GM12878 (cell line): Measurements from ENCODE around the gene USP47. TPM values are rescaled to one million over a fixed set of nuclear protein-coding genes. Genes with fewer than 3 reads are reported as not detected.

Source experiments
- ATAC-seq: fragments of 200-7000 bp; cut with Tn5 transposase; 3 replicates; pipeline ENCODE4 v1.9.1; 2020; ENCODE audit warnings: mild to moderate bottlenecking, moderate library complexity
- BruUV-seq: library from RNA; stranded (reverse); fragments of 400-500 nt; replicated peaks from 2 replicates; lab custom pipeline; 2021; lab: Mats Ljungman, UMichigan
- CTCF ChIA-PET: fragments of 300-600 bp; sonication (Branson Sonifier 250); formaldehyde crosslinking; extraction: SDS; loops from one replicate; lab custom pipeline; 2021; ENCODE audit warnings: inconsistent platforms; lab: Yijun Ruan, JAX
- POLR2A ChIA-PET: fragments of 350-600 bp; formaldehyde crosslinking; extraction: SDS; loops from one replicate; lab custom pipeline; 2021; ENCODE audit warnings: inconsistent platforms; lab: Charles Lee
- RAD21 ChIA-PET: fragments of 300-600 bp; sonication (Branson Sonifier 250); formaldehyde crosslinking; loops from one replicate; lab custom pipeline; 2023; ENCODE audit warnings: antibody characterized with exemption; ENCODE audit not compliant: unreplicated experiment; lab: Charles Lee
- SMC1A ChIA-PET: fragments of 300-600 bp; sonication (Branson Sonifier 250); formaldehyde crosslinking; loops from one replicate; lab custom pipeline; 2023; ENCODE audit not compliant: unreplicated experiment, uncharacterized antibody; lab: Charles Lee
- DNase-seq: peaks from one replicate; pipeline ENCODE4 v3.0.0-alpha.2; 2011; ENCODE audit warnings: low read depth, low spot score
- FAIRE-seq: peaks from 3 replicates; lab custom pipeline; 2011; peaks lifted over from hg19 to GRCh38; lab: Jason Lieb, UNC
- H2AFZ ChIP-seq: 2 replicates; pipeline ENCODE4 v1.6.0; 2011; ENCODE audit warnings: low read depth, low read length, control low read depth; ENCODE audit not compliant: control insufficient read depth
- H3K27ac ChIP-seq: 2 replicates; pipeline ENCODE4 v1.5.1; 2011; ENCODE audit warnings: control low read depth; ENCODE audit not compliant: control insufficient read depth, insufficient read depth
- H3K27me3 ChIP-seq, 2 experiments: replicated peaks in 1 of 2; 2 replicates each; pipeline versions ENCODE4 v1.6.0 to v1.6.1; 2011; ENCODE audit warnings: low read length in 1 of 2; ENCODE audit not compliant: control insufficient read depth in 2 of 2, insufficient read depth in 2 of 2
- H3K36me3 ChIP-seq, 2 experiments: 2 replicates each; pipeline ENCODE4 v1.5.1; 2011; ENCODE audit warnings: low read length in 1 of 2; ENCODE audit not compliant: control insufficient read depth in 2 of 2, insufficient read depth in 2 of 2
- H3K4me1 ChIP-seq: 2 replicates; pipeline ENCODE4 v1.6.1; 2011; ENCODE audit warnings: mild to moderate bottlenecking, low read length, moderate library complexity, mixed read lengths; ENCODE audit not compliant: control insufficient read depth, insufficient read depth
- H3K4me2 ChIP-seq: 2 replicates; pipeline ENCODE4 v1.6.0; 2011; ENCODE audit warnings: control low read depth; ENCODE audit not compliant: control insufficient read depth, insufficient read depth
- H3K4me3 ChIP-seq: fragments of 200-600 bp; sonication (generic); 2 replicates; pipeline ENCODE4 v1.5.1; 2016
- H3K79me2 ChIP-seq: 2 replicates; pipeline ENCODE4 v1.6.0; 2011; ENCODE audit warnings: low read length; ENCODE audit not compliant: control insufficient read depth, insufficient read depth
- H3K9ac ChIP-seq: 2 replicates; pipeline ENCODE4 v1.8.0; 2011; ENCODE audit warnings: low read length, control low read depth, mixed read lengths; ENCODE audit not compliant: control insufficient read depth, insufficient read depth
- H3K9me3 ChIP-seq: replicated peaks from 3 replicates; pipeline ENCODE4 v1.5.1; 2011; ENCODE audit warnings: mild to moderate bottlenecking, low read length; ENCODE audit not compliant: control insufficient read depth, insufficient read depth
- H4K20me1 ChIP-seq: 2 replicates; pipeline ENCODE4 v1.6.0; 2011; ENCODE audit not compliant: control insufficient read depth, insufficient read depth
- BACH1 ChIP-seq: fragments of 450-650 bp; IDR thresholded peaks from 2 replicates; pipeline ENCODE4 v1.6.1; 2017; ENCODE audit warnings: mild to moderate bottlenecking, borderline replicate concordance
- CREB1 ChIP-seq: IDR thresholded peaks from 2 replicates; pipeline ENCODE4 v1.6.1; 2012; ENCODE audit warnings: low read depth, mild to moderate bottlenecking, inconsistent platforms
- CUX1 ChIP-seq: IDR thresholded peaks from 2 replicates; pipeline ENCODE4 v1.6.1; 2012; ENCODE audit warnings: improper control_type of control experiment, low read depth, low read length; ENCODE audit not compliant: insufficient replicate concordance
- HCFC1 ChIP-seq: fragments of 150-350 bp; IDR thresholded peaks from 2 replicates; pipeline ENCODE4 v1.6.1; 2014; ENCODE audit warnings: low read length
- IRF3 ChIP-seq: fragments of 450-650 bp; IDR thresholded peaks from 2 replicates; pipeline ENCODE4 v1.6.1; 2014; ENCODE audit warnings: mild to moderate bottlenecking
- JUNB ChIP-seq: IDR thresholded peaks from 2 replicates; pipeline ENCODE4 v1.6.1; 2016; ENCODE audit warnings: antibody characterized with exemption, mild to moderate bottlenecking
- JUND ChIP-seq: IDR thresholded peaks from 2 replicates; pipeline ENCODE4 v1.6.1; 2012; ENCODE audit warnings: low read depth, mild to moderate bottlenecking, low read length, improper control_type of control experiment, moderate library complexity
- SRF ChIP-seq, 2 experiments: IDR thresholded peaks; 2 replicates each; pipeline ENCODE4 v1.6.1; 2011; ENCODE audit warnings: low read depth in 2 of 2, low read length in 2 of 2, mild to moderate bottlenecking in 1 of 2, moderate library complexity in 1 of 2
- STAT1 ChIP-seq: fragments of 450-650 bp; conservative IDR thresholded peaks from 2 replicates; pipeline ENCODE4 v1.6.1; 2014; ENCODE audit warnings: antibody characterized with exemption, mild to moderate bottlenecking
- YBX1 ChIP-seq: fragments of 450-650 bp; IDR thresholded peaks from 2 replicates; pipeline ENCODE4 v1.6.1; 2016; ENCODE audit warnings: antibody characterized with exemption
- YY1 ChIP-seq: IDR thresholded peaks from 2 replicates; pipeline ENCODE4 v1.6.1; 2011; ENCODE audit warnings: low read depth, mild to moderate bottlenecking, low read length
- ZSCAN29 ChIP-seq: fragments of 450-650 bp; IDR thresholded peaks from 2 replicates; pipeline ENCODE4 v1.6.1; 2017; ENCODE audit warnings: mild to moderate bottlenecking, moderate library complexity
- WGBS: methylation state at CpG from one replicate; pipeline ENCODE4 v1.1.6; 2016; ENCODE audit warnings: low lambda C conversion rate; ENCODE audit not compliant: insufficient replicate concordance, insufficient coverage; ENCODE audit errors: missing lambda C conversion rate; 5-methylcytosine and 5-hydroxymethylcytosine counted together
- in situ Hi-C: fragments of 300-500 bp; cut with MboI; formaldehyde crosslinking; loops from 9 replicates; pipeline ENCODE4 v1.14.3; 2018; ENCODE audit warnings: mixed read lengths
- intact Hi-C: fragments of 100-400 bp; cut with micrococcal nuclease; formaldehyde crosslinking; loops from one replicate; pipeline ENCODE4 v1.14.2; 2022; ENCODE audit not compliant: unreplicated experiment
- polyA plus RNA-seq, 11 experiments: library from polyadenylated mRNA; depleted of rRNA in 4 of 11; unstranded in 6 of 11; stranded (reverse) in 5 of 11; fragments of >200 nt; fragmentation: Nextera tagmentation in 4 of 11; fragmentation: Illumina TruSeq in 1 of 11; extraction: Ambion mirVana in 4 of 11; extraction: Trizol in 1 of 11; gene quantifications; 1 replicate in 1 of 11; 2 replicates in 10 of 11; pipeline versions ENCODE4 v1.2.1 to v1.2.3, GENCODE V29; 2011 to 2016; ENCODE audit warnings: inconsistent platforms in 2 of 11, missing spikeins in 2 of 11, low read depth in 1 of 11
- total RNA-seq, 4 experiments: library from RNA; depleted of rRNA in 3 of 4; stranded (reverse); fragments of >200 nt in 3 of 4; fragmentation: Illumina TruSeq in 1 of 4; extraction: Trizol in 1 of 4; gene quantifications; 2 replicates each; pipeline versions ENCODE4 v1.2.1 to v1.2.3, GENCODE V29; 2013 to 2021
- TF ChIP-seq, protein P1 (sequence below): fragments of 450-650 bp; IDR thresholded peaks from 2 replicates; pipeline ENCODE4 v1.6.1; 2016; ENCODE audit warnings: mild to moderate bottlenecking
- TF ChIP-seq, protein P2 (sequence below), 3 experiments: IDR thresholded peaks in 2 of 3; conservative IDR thresholded peaks in 1 of 3; 2 replicates each; pipeline ENCODE4 v1.5.1; 2011; ENCODE audit warnings: low read depth in 3 of 3, low read length in 3 of 3, mild to moderate bottlenecking in 3 of 3, control low read depth in 2 of 3, moderate library complexity in 2 of 3, inconsistent platforms in 1 of 3, mixed read lengths in 1 of 3; ENCODE audit not compliant: control insufficient read depth in 2 of 3, insufficient read depth in 1 of 3; ENCODE audit errors: extremely low read depth in 1 of 3

The USP47 gene
- total and polyA plus RNA-seq, 10 of the 15 experiments (the other 5 are each of a cell fraction or from before 2014, with no cell fraction given), result 13.9 to 54.0 (median 31.6) TPM

GRCh38 chr11:11978792-11979487 is 137.2 kb downstream of the USP47 start:
- no peaks in the 10 kb centered on the region for H3K9me3 ChIP-seq
- intact Hi-C loops, result no loop called here
- no peak for ATAC-seq
- no peak overlapping the region for H3K4me2 ChIP-seq
- no peaks in the 10 kb centered on the region for H3K4me1 ChIP-seq
- no peaks in the 10 kb centered on the region for H3K36me3 ChIP-seq
- H3K27me3 ChIP-seq, result peaks cover 0 to 1% of the 10 kb centered on the region in 2 experiments; a peak in 1 of 4 replicates
- TF ChIP-seq, protein P1, sequence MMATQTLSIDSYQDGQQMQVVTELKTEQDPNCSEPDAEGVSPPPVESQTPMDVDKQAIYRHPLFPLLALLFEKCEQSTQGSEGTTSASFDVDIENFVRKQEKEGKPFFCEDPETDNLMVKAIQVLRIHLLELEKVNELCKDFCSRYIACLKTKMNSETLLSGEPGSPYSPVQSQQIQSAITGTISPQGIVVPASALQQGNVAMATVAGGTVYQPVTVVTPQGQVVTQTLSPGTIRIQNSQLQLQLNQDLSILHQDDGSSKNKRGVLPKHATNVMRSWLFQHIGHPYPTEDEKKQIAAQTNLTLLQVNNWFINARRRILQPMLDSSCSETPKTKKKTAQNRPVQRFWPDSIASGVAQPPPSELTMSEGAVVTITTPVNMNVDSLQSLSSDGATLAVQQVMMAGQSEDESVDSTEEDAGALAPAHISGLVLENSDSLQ, result no peak
- TF ChIP-seq STAT1, result no peak
- no peak for TF ChIP-seq JUND
- TF ChIP-seq YY1, result no peak
- TF ChIP-seq CREB1, result no peak
- TF ChIP-seq, protein P2, sequence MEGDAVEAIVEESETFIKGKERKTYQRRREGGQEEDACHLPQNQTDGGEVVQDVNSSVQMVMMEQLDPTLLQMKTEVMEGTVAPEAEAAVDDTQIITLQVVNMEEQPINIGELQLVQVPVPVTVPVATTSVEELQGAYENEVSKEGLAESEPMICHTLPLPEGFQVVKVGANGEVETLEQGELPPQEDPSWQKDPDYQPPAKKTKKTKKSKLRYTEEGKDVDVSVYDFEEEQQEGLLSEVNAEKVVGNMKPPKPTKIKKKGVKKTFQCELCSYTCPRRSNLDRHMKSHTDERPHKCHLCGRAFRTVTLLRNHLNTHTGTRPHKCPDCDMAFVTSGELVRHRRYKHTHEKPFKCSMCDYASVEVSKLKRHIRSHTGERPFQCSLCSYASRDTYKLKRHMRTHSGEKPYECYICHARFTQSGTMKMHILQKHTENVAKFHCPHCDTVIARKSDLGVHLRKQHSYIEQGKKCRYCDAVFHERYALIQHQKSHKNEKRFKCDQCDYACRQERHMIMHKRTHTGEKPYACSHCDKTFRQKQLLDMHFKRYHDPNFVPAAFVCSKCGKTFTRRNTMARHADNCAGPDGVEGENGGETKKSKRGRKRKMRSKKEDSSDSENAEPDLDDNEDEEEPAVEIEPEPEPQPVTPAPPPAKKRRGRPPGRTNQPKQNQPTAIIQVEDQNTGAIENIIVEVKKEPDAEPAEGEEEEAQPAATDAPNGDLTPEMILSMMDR (IDR thresholded peaks at IDR 0.05 in 2 of 3, conservative IDR thresholded peaks at IDR 0.05 in 1 of 3; ENCODE audit: control insufficient read depth in 2 of 3, extremely low read depth in 1 of 3, insufficient read depth in 1 of 3, low read depth in 3 of 3, low read length in 3 of 3), result no peak
- no peak for TF ChIP-seq BACH1
- no peak for TF ChIP-seq YBX1
- no peak for TF ChIP-seq CUX1
- TF ChIP-seq JUNB, result no peak
- no peak for TF ChIP-seq IRF3
- TF ChIP-seq HCFC1, result no peak
- TF ChIP-seq ZSCAN29, result no peak
- TF ChIP-seq SRF (IDR thresholded peaks at IDR 0.05; ENCODE audit: low read depth in 2 of 2, low read length in 2 of 2), result no peak
- TF ChIP-seq, all 136 proteins: peak for 0
- POLR2A ChIA-PET, result no interaction called here
- FAIRE-seq (no peak), DNase-seq (no peak)
- WGBS, result 47% methylated on average over 13 of the region's 13 CpGs
- in situ Hi-C loops, result no loop called here
- CTCF ChIA-PET, result interaction anchor here (0.6 to 1.5 kb wide), 2 partner anchors 46 to 90 kb away, joined by 3 read pairs; no protein-coding TSS in a partner anchor
- no peak overlapping the region for H3K9ac ChIP-seq
- no peak overlapping the region for H2AFZ ChIP-seq
- H3K27ac ChIP-seq, result no peak overlapping the region
- RAD21 ChIA-PET, result no interaction called here
- H3K79me2 ChIP-seq, result no peaks in the 10 kb centered on the region
- H4K20me1 ChIP-seq, result no peaks in the 10 kb centered on the region
- SMC1A ChIA-PET, result no interaction called here
- no TSS peak for BruUV-seq
- H3K4me3 ChIP-seq, result no peak overlapping the region
